GM18868 (cell line): Measurements from ENCODE around the gene RPL6.
A peak's percentile ranks its signal among the peaks of the same experiment; 100 is the strongest.
"Not testable (repeated sequence)": the region's sequence is repeated elsewhere in the genome, so short reads cannot be mapped to it uniquely, and the experiment has no call there.

ENCODE experiments used
- ATAC-seq: cut with Tn5 transposase; IDR thresholded peaks from one replicate; pipeline ENCODE4 v1.9.1; 2021; ENCODE audit warnings: mild to moderate bottlenecking, moderate library complexity; ENCODE audit not compliant: unreplicated experiment

The RPL6 gene

DNA sequence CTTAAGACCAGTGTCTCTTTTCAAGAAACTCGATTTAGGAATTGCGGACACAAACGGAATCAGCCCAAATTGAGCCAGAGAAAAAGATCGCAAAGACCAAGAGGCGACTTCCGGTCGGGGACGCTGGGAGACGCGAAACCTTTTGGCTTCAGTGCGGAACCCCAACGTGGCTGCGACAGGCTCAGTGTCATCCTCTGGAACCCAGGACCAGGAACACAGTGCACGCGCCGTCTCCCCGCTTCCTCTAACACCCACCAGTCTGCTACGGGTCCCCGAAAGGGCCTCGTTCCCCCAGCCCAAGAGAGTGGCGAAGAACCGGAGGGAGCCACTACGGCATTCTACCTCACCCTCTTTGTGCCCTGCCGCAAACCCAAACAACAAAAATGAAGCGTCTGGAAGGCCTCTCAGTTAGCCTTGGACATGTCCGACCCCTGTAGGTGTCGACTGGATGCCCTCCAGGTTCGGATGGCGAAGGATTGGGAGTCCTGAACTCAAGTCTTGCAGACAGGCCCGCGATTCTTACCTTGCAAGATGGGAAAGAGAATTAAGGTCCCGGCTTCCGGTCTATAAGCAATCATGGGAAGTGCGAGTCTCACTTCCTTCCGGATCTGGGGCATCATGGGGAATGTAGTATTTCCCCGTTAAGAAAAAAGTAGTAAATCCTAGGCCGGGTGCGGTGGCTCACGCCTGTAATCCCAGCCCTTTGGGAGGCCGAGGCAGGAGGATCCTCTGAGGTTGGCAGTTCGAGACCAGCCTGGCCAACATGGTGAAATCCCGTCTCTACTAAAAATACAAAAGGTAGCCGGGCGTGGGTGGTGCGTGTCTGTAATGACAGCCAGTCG, at the start of gene RPL6:
Gene RPL6, minus strand, starts transcription at position 542 of the 842 bp plus-strand sequence. CDS start 949 bp downstream, outside the sequence.
- ATAC-seq: peak; percentile 85

DNA sequence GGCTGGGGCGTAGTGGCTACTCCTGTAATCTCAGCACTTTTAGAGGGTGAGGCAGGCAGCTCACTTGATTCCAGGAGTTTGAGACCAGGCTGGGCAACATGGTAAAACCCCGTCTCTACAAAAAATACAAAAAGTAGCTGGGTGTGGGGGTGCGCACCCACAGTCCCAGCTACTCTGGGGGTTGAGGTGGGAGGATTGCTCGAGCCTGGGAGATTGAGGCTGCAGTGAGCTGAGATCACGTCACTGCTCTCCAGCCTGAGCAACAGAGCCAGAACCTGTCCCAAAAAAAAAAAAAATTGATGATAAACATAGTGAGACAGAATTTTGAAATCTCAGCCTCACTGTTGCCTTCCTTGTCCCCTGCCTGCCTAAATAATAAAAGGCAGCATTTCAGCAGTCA, 49.3 kb upstream of the RPL6 start:
- ATAC-seq: no peak

DNA sequence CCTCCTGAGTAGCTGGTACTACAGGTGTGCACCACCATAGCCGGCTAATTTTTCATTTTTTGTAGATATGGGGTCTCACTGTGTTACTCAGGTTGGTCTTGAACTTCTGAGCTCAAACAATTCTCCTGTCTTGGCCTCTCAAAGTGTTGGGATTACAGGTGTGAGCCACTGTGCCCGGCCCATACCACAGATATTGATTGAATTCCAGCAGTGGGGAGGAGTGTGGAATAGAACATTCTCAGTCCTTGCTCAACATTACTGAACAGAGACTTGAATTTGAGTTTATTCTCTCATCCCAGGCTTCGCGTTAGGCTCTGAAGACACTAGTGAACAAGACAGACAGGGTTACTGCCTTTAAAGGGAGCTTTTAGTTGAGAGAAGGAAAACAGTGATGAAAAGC, 48.9 kb upstream of the RPL6 start:
- no peak for ATAC-seq

DNA sequence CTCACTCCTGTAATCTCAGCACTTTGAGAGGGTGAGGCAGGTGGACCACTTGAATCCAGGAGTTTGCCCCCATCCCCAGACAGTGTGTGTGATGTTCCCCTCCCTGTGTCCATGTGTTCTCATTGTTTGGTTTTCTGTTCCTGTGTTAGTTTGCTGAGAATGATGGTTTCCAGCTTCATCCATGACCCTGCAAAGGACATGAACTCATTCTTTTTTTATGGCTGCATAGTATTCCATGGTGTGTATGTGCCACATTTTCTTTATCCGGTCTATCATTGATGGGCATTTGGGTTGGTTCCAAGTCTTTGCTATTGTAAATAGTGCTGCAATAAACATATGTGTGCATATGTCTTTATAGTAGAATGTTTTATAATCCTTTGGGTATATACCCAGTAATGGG, 47.7 kb upstream of the RPL6 start:
- ATAC-seq: not testable (repeated sequence)

DNA sequence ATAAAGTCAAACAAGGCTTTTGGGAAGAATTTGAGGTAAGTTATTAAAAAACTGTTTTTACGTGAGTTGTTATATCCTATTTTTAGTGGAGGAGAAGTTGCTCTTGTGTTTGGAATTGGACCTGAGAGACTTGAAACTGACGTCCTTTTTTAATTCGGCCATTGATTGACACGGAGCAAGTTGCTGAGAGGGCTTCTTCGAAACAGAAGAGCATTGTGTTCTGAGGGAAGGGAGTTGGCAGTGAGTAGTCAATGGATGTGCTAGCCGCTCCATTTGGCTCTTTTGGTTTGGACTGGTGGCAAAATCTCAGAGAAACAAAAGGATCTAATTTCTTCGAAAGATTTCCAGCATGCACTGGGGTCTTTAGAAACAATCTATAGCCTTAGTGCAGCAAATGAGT, 46.6 kb upstream of the RPL6 start:
- ATAC-seq: no peak

DNA sequence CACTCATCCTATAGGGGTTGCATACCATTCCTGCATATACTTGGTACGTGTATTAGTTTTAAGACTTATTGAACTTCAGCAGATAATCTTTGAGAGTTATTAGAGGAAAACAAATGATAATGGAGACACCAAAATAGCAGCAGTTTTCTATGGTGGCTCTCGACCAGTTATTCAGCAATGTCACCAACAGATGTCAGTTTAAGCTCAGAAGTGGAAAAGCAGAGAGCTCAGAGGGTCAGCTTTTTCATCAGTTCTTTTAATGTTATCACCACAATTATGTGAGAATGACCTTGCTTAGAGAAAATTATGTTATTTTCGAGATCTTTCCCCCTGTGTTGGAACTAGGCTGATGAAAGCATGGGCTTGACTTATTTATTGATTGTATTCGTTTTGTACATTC, 41.3 kb upstream of the RPL6 start:
- no peak for ATAC-seq

DNA sequence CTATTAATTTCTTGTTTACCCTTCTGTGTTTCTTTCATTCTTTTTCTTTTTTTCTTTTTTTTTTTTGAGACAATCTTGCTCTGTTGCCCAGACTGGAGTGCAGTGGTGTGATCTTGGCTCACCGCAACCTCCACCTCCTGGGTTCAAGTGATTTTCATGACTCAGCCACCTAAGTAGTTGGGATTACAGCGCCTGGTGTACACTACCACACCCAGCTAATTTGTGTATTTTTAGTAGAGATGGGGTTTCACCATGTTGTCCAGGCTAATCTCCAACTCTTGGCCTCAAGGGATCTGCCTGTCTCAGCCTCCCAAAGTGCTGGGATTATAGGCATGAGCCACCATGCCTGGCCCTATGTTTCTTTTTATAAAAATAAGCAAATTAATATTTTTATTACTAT, 38.8 kb upstream of the RPL6 start:
- not testable (repeated sequence) for ATAC-seq

DNA sequence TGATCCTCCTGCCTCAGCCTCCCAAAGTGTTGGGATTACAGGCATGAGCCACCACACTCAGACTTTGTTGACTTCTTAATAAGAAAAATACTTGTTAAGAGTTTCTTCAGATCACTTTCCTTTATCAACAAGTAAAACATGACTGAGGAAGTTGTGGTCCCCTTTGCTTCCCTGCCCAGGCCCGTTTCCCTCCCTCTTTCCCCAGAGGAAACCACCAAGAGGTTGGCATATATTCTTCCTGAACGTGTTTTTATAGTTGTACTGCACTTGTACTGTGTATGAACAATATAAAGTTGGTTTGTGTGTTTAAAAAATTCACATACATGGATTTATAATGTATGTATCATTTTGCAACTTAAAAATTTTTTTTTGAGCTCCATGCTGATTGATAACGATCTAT, 37.7 kb upstream of the RPL6 start:
- ATAC-seq: no peak

DNA sequence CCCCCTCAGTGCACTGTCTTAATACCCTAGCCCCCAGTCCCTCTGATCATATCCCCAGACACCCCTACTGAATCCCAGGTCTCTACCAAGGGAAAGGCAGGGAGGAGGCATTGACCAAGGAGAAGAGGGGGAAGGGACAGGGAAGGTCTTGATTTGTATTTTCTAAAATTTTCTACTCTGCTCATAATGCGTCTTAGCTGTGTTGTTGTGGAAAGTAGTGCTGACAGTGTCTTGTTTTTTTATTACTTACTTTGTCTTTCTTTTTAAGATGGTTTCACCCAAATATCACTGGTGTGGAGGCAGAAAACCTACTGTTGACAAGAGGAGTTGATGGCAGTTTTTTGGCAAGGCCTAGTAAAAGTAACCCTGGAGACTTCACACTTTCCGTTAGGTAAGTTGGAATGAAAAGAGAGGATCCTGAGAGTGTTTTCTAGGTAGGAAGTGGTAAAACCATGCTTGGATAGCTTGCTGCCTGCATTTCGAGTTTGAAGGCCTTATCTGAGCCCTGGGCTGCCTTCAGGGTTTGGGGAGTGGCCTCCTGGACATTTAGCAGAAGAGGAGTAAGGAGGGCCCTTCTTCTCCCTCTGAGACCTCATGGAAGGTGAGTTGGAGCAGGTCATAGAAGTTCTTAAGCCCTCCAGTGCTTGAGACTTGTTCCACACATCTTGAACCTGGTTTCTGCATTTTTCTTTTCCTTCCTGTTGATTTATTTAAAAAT, 36.8 kb upstream of the RPL6 start:
- no peak for ATAC-seq

DNA sequence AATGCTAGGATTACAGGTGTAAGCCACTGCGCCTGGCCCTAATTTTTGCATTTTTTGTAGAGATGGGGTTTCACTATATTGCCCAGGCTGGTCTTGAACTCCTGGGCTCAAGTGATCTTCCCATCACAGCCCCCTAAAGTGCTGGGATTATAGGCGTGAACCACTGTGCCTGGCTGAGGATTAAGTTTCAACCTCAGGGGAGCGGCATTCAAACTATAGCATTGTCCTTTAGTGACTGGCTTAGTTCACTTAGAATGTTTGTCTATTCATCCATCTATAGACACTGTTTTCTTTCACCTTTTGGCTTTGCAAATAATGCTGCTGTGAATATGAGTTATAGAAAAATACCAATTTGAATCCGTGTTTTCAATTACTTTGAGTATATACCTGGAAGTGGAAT, 34.5 kb upstream of the RPL6 start:
- no peak for ATAC-seq

DNA sequence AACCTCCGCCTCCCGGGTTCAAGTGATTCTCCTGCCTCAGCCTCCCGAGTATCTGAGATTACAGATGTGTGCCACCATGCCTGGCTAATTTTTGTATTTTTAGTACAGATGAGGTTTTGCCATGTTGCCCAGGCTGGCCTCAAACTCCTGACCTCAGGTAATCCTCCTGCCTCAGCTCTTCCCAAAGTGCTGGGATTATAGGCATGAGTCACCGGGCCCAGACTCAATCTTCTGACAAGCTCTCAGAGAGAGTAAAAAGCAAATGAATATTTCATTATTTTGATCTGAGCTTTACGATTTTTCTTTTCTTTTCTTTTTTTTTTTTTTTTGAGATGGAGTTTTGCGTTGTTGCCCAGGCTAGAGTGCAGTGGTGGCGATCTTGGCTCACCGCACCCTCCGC, 31.2 kb upstream of the RPL6 start:
- not testable (repeated sequence) for ATAC-seq

DNA sequence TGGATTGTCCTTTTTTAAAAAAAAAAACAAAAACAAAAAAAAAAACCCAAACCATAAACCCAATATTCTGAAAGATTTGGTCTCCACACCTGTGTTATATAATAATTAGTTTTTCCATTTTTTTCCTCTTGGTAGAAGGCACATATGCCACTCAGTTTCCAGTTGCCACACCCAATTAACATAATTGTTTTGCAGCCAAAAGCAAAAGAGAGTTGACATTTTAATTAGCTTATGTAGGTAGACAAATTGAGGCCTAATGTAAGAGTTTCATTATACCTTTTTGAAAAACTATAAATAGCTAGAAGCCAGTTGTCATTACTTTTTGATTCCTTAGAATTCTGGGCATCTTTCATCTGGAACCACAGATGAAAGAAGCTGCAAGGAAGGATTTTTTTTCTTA, 30.4 kb upstream of the RPL6 start:
- no peak for ATAC-seq

DNA sequence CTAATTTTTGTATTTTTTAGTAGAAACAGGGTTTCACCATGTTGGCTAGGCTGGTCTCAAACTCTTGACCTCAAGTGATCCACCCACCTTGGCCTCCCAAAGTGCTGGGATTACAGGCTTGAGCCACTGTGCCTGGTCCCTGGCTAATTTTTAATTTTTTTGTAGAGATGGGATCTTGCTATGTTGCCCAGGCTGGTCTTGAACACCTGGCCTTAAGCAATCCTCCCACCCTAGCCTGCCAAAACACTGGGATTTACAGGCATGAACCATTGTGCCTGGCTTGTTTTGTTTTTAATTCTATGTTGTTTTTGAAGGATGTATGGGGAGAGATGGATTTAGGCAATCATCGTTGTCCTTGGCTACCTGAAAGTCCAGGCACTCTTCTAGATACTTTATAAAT, 29.2 kb upstream of the RPL6 start:
- ATAC-seq: not testable (repeated sequence)

DNA sequence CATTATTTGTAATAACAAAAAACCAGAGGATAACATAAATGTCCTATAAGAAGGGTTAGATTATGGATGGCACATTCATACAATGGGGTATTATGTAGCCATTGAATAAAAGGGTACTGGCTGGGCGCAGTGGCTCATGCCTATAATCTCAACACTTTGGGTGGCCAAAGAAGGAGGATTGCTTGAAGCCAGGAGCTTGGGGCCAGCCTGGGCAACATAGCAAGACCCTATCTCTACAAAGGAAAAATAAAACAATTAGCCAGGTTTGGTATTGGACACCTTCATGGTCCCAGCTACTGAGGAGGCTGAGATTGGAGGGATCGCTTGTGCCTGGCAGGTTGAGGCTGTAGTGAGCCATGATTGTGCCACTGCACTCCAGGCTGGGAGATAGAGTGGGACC, 24.1 kb upstream of the RPL6 start:
- no peak for ATAC-seq

DNA sequence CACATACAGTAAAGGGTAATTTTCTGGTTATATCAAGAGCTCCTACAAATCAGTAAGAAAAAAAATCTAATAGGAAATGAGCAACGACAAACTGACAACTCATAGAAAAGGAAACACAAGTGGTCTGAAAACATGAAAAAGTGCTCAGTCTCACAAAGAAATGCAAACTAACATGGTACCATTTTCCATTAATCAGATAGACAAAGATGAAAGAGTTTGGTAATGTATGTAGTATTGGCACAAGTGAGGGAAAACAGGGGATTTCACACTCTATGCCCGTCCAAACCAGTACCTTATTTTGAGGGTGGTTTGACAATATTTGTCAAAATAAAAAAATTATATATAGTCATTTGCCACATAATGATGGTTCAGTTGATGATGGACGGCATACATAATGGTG, 22.6 kb upstream of the RPL6 start:
- no peak for ATAC-seq

DNA sequence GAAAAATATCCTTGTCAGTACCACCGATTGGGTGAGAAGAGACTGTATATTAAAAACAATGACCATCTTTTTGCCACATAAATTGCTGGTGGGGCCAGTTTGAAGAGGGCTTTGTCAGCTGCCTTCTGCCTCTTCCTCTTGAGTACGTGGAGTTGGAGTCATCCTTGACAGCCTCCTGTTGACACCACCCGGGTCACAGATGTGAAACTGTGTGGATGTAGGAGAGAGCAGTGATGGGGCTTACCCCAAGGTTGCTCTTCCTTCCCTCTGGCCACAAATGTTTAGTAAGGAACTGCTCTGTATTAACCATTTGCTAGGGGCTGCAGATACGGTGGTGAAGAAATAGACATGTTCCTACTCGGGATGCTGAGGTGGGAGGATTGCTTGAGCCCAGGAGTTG, 21.5 kb upstream of the RPL6 start:
- ATAC-seq: no peak

DNA sequence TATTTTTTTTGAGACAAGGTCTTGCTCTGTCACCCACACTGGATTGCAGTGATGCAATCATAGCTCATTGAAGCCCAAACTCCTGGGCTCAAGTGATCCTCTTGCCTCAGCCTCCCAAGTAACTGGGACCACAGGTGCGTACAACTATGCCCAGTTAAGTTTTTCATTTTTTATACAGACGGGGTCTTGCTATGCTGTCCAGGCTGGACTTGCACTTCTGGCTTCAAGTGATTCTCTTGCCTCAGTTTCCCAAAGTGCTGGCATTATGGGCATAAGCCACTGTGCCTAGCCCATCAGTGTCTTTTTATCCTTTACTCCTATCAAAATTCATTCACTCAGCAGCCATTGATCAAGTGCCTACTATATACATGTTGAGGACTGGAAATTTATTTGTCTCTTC, 18.4 kb upstream of the RPL6 start:
- no peak for ATAC-seq

DNA sequence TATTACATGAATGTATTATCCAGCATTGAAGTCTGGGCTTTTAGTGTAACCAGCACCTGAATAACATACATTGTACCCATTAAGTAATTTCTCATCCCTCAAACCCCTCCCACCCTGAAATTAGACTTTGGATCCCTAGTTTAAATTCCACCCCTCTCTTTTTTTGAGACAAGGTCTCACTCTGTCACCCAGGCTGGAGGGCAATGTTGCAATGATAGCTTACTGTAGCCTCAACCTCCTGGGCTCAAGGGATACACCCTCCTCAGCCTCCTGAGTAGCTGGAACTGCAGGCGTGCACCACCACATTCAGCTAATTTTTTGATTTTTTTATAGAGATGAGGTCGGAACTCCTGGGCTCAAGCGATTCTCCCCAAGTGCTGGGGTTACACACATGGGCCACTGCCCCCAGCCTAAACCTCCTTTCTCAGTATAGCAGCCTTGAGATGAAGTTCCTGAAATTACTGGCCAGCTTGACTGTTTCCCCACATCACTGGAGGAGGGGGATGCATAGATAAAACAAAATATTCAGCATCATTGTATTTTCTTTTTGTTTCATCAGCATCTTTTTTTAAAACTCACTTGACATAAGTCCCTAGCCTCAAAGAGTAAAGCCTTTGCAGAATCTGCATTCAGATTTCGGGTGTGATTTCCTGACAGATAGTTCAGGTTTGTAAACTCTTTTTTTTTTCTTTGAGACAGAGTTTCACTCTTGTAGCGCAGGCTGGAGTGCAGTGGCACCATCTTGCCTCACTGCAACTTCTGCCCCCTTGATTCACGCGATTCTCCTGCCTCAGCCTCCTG, 16.4 kb upstream of the RPL6 start:
- ATAC-seq: no peak

DNA sequence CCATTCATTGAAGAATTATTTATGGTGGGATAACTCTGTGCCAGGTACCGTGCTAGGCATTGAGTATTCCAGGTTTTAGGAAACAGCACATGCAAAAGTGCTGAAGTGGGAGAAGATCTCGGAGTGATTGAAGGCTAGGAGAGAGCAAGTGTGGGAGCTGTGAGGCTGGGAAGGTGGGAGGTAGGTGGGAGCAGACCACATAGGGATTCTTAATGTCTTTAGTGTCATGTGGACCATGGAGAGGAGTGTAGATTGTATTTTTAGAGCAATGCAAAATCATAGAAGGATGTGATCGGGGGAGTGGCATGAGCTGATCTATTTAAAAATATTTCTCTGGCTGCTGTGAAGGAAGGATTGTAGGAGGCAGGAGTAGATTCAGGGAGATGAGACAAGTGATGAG, 14.7 kb upstream of the RPL6 start:
- ATAC-seq: no peak

DNA sequence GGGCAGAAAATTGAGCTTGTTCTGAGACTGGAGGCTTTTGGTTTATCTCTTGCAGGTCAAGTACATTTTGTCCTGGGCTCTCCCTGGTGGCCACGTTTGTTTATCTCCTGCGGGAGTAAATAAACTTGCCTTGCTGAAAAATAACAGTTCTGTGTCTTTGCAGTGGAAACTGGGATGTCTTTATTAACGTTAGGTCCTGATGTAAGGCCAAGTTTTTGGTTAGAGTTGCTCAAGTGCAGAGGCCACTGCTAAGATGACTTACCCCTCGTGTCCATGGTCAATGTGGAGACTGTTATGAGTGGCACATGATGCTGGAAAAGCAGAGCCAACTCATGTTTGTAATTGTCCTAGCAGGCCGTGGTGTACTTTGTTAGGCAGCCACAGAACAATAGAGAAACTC, 13.1 kb upstream of the RPL6 start:
- no peak for ATAC-seq

DNA sequence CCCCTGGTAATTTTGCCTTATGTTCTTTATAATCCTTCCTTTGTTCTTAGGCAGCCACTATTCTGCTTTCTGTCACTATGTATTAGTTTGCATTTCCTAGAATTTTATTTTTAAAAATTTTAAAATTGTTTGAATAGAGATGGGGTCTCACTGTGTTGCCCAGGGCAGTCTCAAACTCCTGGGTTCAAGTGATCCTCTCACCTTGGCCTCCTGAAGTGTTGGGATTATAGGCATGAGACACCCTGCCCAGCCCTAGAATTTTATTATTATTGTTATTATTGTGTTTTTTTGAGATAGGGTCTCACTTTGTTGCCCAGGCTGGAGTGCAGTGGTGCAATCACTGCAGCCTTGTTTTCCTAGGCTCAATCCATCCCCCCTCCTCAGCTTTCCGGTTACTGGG, 12.0 kb upstream of the RPL6 start:
- no peak for ATAC-seq

DNA sequence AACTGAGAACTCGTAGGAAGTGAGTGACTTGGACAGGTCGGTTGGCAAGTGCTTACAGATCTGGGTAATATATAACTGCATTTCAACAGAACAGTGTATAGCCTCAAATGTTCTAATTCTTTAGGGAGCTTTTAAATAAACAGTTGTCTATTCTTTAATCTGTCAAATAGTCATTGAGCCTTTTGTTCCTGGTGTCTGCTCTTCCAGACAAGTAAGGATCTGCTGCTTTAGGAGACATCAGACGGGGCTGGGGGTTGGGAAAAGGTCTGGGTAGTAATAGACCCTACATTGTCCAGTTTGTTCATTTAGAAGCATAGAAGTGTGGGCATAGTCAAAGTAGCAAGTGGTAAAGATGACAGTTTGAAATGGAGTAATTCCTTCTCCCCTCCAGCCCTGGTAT, 11.3 kb upstream of the RPL6 start:
- ATAC-seq: no peak
